HL-60 (cell line): Measurements from ENCODE around the gene CSNK2B.

Source experiments
- DNase-seq, 2 experiments: peaks; one replicate each; pipeline ENCODE4 v3.0.0-alpha.2; 2010 to 2020; ENCODE audit warnings: low read depth in 1 of 2, low spot score in 1 of 2
- H3K27ac ChIP-seq: fragments of 250-450 bp; sonication (Bioruptor Pico); replicated peaks from 2 replicates; pipeline ENCODE4 v1.5.1; 2020; ENCODE audit warnings: mild to moderate bottlenecking, moderate library complexity
- H3K27me3 ChIP-seq: fragments of 250-450 bp; sonication (Bioruptor Pico); 2 replicates; pipeline ENCODE4 v1.5.1; 2021; ENCODE audit warnings: mild to moderate bottlenecking, moderate library complexity; ENCODE audit not compliant: insufficient read depth, poor library complexity, severe bottlenecking
- H3K4me3 ChIP-seq: replicated peaks from 2 replicates; pipeline ENCODE4 v1.5.1; 2011; ENCODE audit warnings: mild to moderate bottlenecking, control low read depth, low read length; ENCODE audit not compliant: insufficient read depth
- CTCF ChIP-seq: IDR thresholded peaks from one replicate; pipeline ENCODE4 v1.5.1; 2011; ENCODE audit warnings: low read length, control low read depth, inconsistent platforms; ENCODE audit not compliant: insufficient read depth
- GABPA ChIP-seq: IDR thresholded peaks from 2 replicates; pipeline ENCODE4 v1.6.1; 2012; ENCODE audit warnings: low read depth
- POLR2AphosphoS5 ChIP-seq: IDR thresholded peaks from 2 replicates; pipeline ENCODE4 v1.6.1; 2012; ENCODE audit warnings: low read depth
- SPI1 ChIP-seq: IDR thresholded peaks from 2 replicates; pipeline ENCODE4 v1.6.1; 2012; ENCODE audit warnings: low read depth, mild to moderate bottlenecking, borderline replicate concordance
- TF ChIP-seq, protein P1 (sequence below): IDR thresholded peaks from 2 replicates; pipeline ENCODE4 v1.6.1; 2012; ENCODE audit warnings: low read depth; ENCODE audit not compliant: insufficient replicate concordance

Gene CSNK2B

DNA sequence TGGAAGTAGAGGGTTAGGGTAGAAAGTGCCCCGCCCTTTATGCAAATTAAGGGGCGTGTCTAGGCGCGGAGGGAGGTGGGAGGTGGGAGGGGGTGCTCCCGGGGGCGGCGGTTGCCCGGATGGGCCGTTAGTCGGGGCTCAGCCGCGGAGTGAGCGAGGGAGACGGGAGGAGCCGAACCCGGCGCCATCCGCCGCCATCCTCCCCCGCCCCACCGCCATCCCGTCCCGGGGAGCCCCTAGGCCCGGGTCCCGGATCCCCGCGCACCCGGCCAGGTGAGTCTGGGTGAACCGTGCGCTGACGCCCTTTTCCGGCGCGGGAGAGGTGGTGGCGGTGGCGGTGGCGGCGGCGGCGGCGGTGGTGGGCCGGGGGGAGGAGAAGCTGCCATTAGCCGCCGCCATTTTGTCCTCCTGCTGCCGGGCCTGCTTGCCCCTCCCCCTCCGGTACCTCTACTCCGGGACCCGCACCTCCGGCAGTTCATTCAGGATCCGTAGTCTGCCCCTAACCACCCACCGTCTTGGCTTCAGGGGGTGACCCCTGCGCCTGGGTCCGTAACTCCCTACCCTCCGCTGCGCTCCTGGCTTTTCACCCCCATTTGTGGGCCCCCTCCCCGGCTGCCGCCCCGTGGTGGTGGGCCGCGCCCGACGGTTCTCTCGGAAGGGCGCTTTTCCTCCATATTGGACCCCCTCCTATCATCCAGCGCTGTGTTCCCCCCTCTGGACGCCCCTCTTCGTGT lies 45.1 kb upstream of the CSNK2B start, which contains the start of gene PRRC2A:
TSS of gene PRRC2A (plus strand) at position 130 of the 734 bp plus-strand sequence. CDS start 2,075 bp downstream, outside the sequence.
- Histone ChIP-seq H3K4me3 (peak within 1 kb of the TSS; percentile 83), H3K27ac (peak within 1 kb of the TSS; percentile 97), H3K27me3 (no peaks in the 10 kb centered on the region)
- peak; percentile 74 to 76 for DNase-seq
- no peak for TF ChIP-seq CTCF
- TF ChIP-seq, protein P1, sequence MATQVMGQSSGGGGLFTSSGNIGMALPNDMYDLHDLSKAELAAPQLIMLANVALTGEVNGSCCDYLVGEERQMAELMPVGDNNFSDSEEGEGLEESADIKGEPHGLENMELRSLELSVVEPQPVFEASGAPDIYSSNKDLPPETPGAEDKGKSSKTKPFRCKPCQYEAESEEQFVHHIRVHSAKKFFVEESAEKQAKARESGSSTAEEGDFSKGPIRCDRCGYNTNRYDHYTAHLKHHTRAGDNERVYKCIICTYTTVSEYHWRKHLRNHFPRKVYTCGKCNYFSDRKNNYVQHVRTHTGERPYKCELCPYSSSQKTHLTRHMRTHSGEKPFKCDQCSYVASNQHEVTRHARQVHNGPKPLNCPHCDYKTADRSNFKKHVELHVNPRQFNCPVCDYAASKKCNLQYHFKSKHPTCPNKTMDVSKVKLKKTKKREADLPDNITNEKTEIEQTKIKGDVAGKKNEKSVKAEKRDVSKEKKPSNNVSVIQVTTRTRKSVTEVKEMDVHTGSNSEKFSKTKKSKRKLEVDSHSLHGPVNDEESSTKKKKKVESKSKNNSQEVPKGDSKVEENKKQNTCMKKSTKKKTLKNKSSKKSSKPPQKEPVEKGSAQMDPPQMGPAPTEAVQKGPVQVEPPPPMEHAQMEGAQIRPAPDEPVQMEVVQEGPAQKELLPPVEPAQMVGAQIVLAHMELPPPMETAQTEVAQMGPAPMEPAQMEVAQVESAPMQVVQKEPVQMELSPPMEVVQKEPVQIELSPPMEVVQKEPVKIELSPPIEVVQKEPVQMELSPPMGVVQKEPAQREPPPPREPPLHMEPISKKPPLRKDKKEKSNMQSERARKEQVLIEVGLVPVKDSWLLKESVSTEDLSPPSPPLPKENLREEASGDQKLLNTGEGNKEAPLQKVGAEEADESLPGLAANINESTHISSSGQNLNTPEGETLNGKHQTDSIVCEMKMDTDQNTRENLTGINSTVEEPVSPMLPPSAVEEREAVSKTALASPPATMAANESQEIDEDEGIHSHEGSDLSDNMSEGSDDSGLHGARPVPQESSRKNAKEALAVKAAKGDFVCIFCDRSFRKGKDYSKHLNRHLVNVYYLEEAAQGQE, result peak; percentile 71

DNA sequence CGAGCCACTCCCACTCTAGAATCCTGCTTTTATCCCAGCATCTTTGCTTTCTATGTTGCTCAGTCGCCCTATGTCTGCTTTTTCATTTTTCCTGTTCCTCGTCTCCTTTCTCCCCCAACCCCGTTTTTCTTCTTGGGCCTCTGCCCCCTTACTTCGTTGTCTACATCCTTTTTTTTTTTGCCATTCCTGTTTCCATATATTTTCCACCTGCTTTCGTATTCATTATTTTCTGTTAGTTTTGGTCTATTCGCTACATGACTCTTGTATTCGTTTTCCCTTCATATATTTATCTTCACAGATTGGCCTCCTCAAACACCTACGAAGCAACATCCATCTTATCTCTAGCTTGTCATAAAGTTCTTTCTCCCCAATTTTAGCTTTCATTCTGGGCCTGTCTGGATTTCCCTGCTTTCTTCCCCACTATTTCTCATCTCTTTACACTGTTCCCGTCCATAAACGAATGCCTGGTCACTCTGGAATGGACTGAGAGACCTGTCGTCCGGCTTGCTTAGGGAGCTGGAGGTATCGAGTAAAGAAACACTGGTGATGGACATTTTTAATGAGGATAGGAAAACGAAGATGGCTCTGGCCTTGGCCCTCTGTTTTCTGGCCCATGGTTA lies 44.5 kb upstream of the CSNK2B start:
- no peak for TF ChIP-seq GABPA
- no peak for TF ChIP-seq CTCF
- TF ChIP-seq, protein P1, result no peak
- TF ChIP-seq SPI1, result no peak
- TF ChIP-seq POLR2AphosphoS5, result no peak
- H3K27ac ChIP-seq, result peak overlapping the region; percentile 97
- H3K27me3 ChIP-seq, result no peaks in the 10 kb centered on the region
- no peak for DNase-seq
- peak overlapping the region; percentile 83 for H3K4me3 ChIP-seq

- H3K27me3 ChIP-seq, result no peaks in the 10 kb centered on the region
- TF ChIP-seq GABPA (no peak), SPI1 (no peak), CTCF (no peak), POLR2AphosphoS5 (no peak)
- TF ChIP-seq, protein P1, result no peak
- H3K27ac ChIP-seq, result peak overlapping the region; percentile 97
- H3K4me3 ChIP-seq, result peak overlapping the region; percentile 83
- no peak for DNase-seq
Observed at GRCh38 chr6:31621991-31622390, 43.9 kb upstream of the CSNK2B start.
